Brain microvascular endothelial cell (primary cell): ENCODE measurements around the gene THOC7.
A peak's percentile ranks its signal among the peaks of the same experiment; 100 is the strongest.

Experiments used
- DNase-seq: peaks from one replicate; pipeline ENCODE4 v3.0.0-alpha.2; 2020
- H3K27ac ChIP-seq: fragments of 250-450 bp; sonication (Bioruptor Pico); 2 replicates; pipeline ENCODE4 v1.5.1; 2020; ENCODE audit warnings: mild to moderate bottlenecking, moderate library complexity
- H3K27me3 ChIP-seq: fragments of 250-450 bp; sonication (Bioruptor Pico); replicated peaks from 2 replicates; pipeline ENCODE4 v1.5.1; 2020; ENCODE audit warnings: mild to moderate bottlenecking
- H3K36me3 ChIP-seq: fragments of 250-450 bp; sonication (Bioruptor Pico); replicated peaks from 2 replicates; pipeline ENCODE4 v1.5.1; 2020; ENCODE audit warnings: mild to moderate bottlenecking
- H3K4me3 ChIP-seq: 2 replicates; pipeline ENCODE4 v1.5.1; 2011; ENCODE audit warnings: low read depth, mild to moderate bottlenecking, control low read depth, low read length, moderate library complexity
- CTCF ChIP-seq: IDR thresholded peaks from 2 replicates; pipeline ENCODE4 v1.5.1; 2011; ENCODE audit warnings: low read depth, mild to moderate bottlenecking, moderate library complexity, low read length, control low read depth, inconsistent platforms; ENCODE audit errors: missing control alignments
- in situ Hi-C: cut with HindIII; loops from 2 replicates; pipeline ENCODE4 v1.10.0; 2017; ENCODE audit warnings: low sequenced_read_pairs, low pct_ligation_motif_present

THOC7 gene

GRCh38 chr3:63849175-63849574 is 14.4 kb downstream of the THOC7 start:
- Histone ChIP-seq H3K27me3 (no peaks in the 10 kb centered on the region), H3K4me3 (no peak overlapping the region), H3K36me3 (no peaks in the 10 kb centered on the region), H3K27ac (no peak overlapping the region)
- TF ChIP-seq CTCF = no peak
- in situ Hi-C loops = no loop called here
- no peak for DNase-seq

- TF ChIP-seq CTCF = no peak
- DNase-seq = no peak
- Histone ChIP-seq H3K4me3 (no peak overlapping the region), H3K36me3 (no peaks in the 10 kb centered on the region), H3K27me3 (no peaks in the 10 kb centered on the region), H3K27ac (no peak overlapping the region)
- in situ Hi-C loops = no loop called here
Measured at GRCh38 chr3:63847718-63848450, 15.7 kb downstream of the THOC7 start.

- peak; percentile 38 for DNase-seq
- H3K36me3 ChIP-seq = no peaks in the 10 kb centered on the region
- in situ Hi-C loops = no loop called here
- H3K27ac ChIP-seq = no peak overlapping the region
- H3K27me3 ChIP-seq = no peaks in the 10 kb centered on the region
- TF ChIP-seq CTCF = no peak
- H3K4me3 ChIP-seq = no peak overlapping the region
Measured at GRCh38 chr3:63845215-63845614, 18.4 kb downstream of the THOC7 start.

DNA sequence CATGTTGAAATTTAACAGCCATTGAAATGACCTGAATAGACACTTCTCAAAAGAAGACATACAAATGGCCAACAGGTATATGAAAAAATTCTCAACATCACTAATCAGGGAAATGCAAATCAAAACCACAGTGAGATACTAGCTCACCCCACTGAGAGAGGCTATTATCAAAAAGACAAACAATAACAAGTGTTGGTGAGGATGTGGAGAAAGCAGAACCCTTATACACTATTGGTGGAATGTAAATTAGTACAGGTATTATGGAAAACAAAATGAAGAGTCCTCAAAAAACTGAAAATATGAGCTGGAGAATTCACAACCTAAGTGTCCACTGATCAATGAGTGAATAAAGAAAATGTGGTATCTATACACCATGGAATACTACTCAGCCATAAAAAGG is 21.5 kb downstream of the THOC7 start:
- no peaks in the 10 kb centered on the region for H3K36me3 ChIP-seq
- in situ Hi-C loops = no loop called here
- TF ChIP-seq CTCF = no peak
- no peak for DNase-seq
- no peak overlapping the region for H3K4me3 ChIP-seq
- H3K27me3 ChIP-seq = no peaks in the 10 kb centered on the region
- H3K27ac ChIP-seq = no peak overlapping the region

DNA sequence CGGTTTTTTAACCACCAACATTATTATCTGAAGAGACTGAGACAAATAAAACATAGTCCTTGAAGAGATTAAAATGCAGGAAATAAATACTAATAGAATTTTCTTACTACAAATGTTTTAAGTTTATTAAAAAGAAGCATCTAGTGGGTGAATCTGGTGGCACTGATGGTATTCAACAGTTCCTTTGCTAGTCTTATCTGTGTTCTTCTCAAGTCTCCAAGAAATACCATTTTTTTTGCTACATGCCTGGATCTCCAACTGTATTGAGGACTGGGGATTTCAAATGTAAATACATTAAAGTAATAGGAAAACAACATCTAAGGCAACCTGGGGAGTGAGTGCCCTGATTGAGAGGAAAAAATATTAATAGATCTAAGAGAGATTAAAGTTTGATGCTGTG is 21.9 kb downstream of the THOC7 start:
- H3K27me3 ChIP-seq = no peaks in the 10 kb centered on the region
- H3K36me3 ChIP-seq = no peaks in the 10 kb centered on the region
- in situ Hi-C loops = no loop called here
- no peak overlapping the region for H3K27ac ChIP-seq
- no peak for TF ChIP-seq CTCF
- no peak overlapping the region for H3K4me3 ChIP-seq
- DNase-seq = no peak

DNA sequence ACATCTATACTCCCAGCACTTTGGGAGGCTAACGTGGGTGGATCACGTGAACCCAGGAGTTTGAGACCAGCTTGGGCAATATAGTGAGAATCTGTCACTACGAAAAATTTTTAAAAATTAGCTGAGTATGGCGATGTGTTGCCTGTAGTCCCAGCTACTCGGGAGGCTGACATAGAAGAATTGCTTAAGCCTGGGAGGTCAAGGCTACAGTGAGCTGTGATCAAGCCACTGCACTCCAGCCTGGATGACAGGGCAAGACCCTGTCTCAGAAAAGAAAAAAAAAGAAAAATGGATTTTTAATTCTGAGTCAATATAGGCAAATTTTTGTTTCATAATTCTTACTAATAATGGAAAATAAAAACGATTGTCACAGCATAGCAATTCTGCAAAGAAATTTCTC is 31.2 kb downstream of the THOC7 start:
- H3K4me3 ChIP-seq = no peak overlapping the region
- in situ Hi-C loops = no loop called here
- peaks cover 11% of the 10 kb centered on the region for H3K36me3 ChIP-seq
- H3K27ac ChIP-seq = no peak overlapping the region
- DNase-seq = no peak
- H3K27me3 ChIP-seq = no peaks in the 10 kb centered on the region
- TF ChIP-seq CTCF = no peak
